GM18499 (cell line): ENCODE data around the gene LENG8.
"Not testable (repeated sequence)": the region's sequence is repeated elsewhere in the genome, so short reads cannot be mapped to it uniquely, and the experiment has no call there.

ENCODE experiments used
- ATAC-seq: cut with Tn5 transposase; IDR thresholded peaks from one replicate; pipeline ENCODE4 v1.9.1; 2021; ENCODE audit warnings: moderate number of reproducible peaks; ENCODE audit not compliant: insufficient read depth, unreplicated experiment

Gene LENG8

GRCh38 chr19:54508487-54508886 lies 59.5 kb downstream of the LENG8 start:
- ATAC-seq = not testable (repeated sequence)

GRCh38 chr19:54509200-54509940 lies 60.4 kb downstream of the LENG8 start:
- ATAC-seq = not testable (repeated sequence)
